Inflammatory macrophage (primary cell): ENCODE results near the gene NRXN3.

Source experiments
- DNase-seq, 2 donors: peaks; one replicate each; pipeline ENCODE4 v3.0.0-alpha.2; 2020 to 2022

NRXN3 gene

GRCh38 chr14:79270361-79270760, 1100.2 kb downstream of the NRXN3 start:
- DNase-seq: no peak

GRCh38 chr14:79271122-79271521, 1100.9 kb downstream of the NRXN3 start:
- DNase-seq: no peak

- no peak for DNase-seq
These were observed 1104.6 kb downstream of the NRXN3 start for GRCh38 chr14:79274641-79275291.

GRCh38 chr14:79275292-79275655, 1105.1 kb downstream of the NRXN3 start:
- no peak for DNase-seq

- no peak for DNase-seq
These were observed 1108.2 kb downstream of the NRXN3 start for GRCh38 chr14:79278286-79278797.

- no peak for DNase-seq
These were observed 1108.8 kb downstream of the NRXN3 start for GRCh38 chr14:79278798-79279644.

GRCh38 chr14:79279645-79280597, 1109.7 kb downstream of the NRXN3 start:
- no peak for DNase-seq

GRCh38 chr14:79281244-79282152, 1111.3 kb downstream of the NRXN3 start:
- DNase-seq: no peak

GRCh38 chr14:79284621-79285020, 1114.4 kb downstream of the NRXN3 start:
- DNase-seq: no peak

GRCh38 chr14:79285263-79285662, 1115.1 kb downstream of the NRXN3 start:
- no peak for DNase-seq

- DNase-seq: no peak
These were observed 1117.8 kb downstream of the NRXN3 start for GRCh38 chr14:79287976-79288375.

GRCh38 chr14:79293482-79294177, 1123.5 kb downstream of the NRXN3 start:
- no peak for DNase-seq

- no peak for DNase-seq
These were observed 1124.3 kb downstream of the NRXN3 start for GRCh38 chr14:79294499-79294898.

- no peak for DNase-seq
These were observed 1125.2 kb downstream of the NRXN3 start for GRCh38 chr14:79295385-79295784.

- no peak for DNase-seq
These were observed 1128.2 kb downstream of the NRXN3 start for GRCh38 chr14:79298373-79298772.

- no peak for DNase-seq
These were observed 1129.0 kb downstream of the NRXN3 start for GRCh38 chr14:79299162-79299561.

GRCh38 chr14:79304279-79304678, 1134.1 kb downstream of the NRXN3 start:
- no peak for DNase-seq

- no peak for DNase-seq
These were observed 1136.4 kb downstream of the NRXN3 start for GRCh38 chr14:79306546-79306945.

GRCh38 chr14:79318371-79318770, 1148.2 kb downstream of the NRXN3 start:
- DNase-seq: no peak

GRCh38 chr14:79320561-79320960, 1150.4 kb downstream of the NRXN3 start:
- no peak for DNase-seq

GRCh38 chr14:79321070-79321469, 1150.9 kb downstream of the NRXN3 start:
- no peak for DNase-seq
